ENCODE data around the gene KRT38. TPM values are rescaled to one million over a fixed set of nuclear protein-coding genes. Genes with fewer than 3 reads are reported as not detected.

Gene KRT38
- total RNA-seq, 6 donors from 2014 or later, result not detected

DNA sequence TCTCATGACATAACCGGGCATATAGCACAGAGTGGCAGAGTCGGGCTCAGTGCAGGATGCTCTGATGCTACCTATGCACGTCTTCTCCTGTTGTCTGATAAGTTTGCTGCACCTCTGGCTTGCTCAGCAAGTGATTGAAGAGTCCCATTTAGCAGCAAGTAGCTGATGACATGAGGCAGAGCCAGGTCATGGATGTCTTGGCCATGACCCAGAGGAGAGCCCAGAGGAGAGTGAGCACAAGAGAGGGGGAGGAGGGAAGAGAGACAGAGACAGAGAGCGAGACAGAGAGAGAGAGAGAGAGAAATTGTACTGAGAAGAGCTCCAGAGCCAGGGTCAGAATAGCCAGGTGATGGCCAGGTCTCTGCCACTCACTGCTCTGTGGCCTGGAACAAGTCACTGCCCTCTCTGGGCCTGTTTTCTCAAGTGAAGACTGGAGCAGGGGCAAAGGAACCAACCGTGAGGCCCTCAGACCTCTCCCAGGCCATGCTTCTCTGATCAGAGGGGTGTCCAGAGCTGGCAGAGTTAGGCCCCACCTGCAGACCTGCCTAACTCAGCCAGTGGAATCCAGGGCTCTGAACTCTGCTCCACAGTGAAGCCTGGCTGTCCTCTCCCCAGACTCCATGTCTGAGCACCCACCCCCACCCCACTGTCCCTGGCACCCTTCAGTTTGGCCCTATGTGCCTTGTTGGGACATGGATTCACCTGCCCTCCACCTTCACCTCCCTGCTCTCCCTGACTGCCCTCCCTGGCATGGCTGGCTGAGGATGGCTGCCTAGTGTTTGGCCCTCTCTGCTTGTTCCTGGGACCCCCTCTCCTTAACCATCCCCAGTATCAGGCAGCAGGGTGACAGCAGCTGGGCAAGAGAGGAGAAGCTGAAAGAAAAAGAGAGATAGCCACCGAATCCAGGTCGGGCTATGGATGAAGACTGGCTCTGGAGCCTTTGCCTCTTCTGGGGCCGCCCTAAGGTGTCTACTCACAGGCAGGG lies 44.4 kb upstream of the KRT38 start:
- ATAC-seq (ENCODE audit: low FRiP score in 2 of 2) (no peak), DNase-seq (no peak)
- Histone ChIP-seq H3K27me3 (no peaks in the 10 kb centered on the region), H3K4me3 (no peak overlapping the region), H3K4me1 (peaks cover 0 to 3% (median 0%) of the 10 kb centered on the region in 4 donors), H3K27ac (no peak overlapping the region), H3K36me3 (no peaks in the 10 kb centered on the region), H3K9me3 (no peaks in the 10 kb centered on the region)
- 82 to 84% methylated on average over 7 to 8 of the region's 8 CpGs for WGBS, 2 donors
- TF ChIP-seq POLR2A (IDR thresholded peaks at IDR 0.05) (no peak), CTCF (IDR thresholded peaks at IDR 0.05) (no peak), EP300 (IDR thresholded peaks at IDR 0.05) (no peak), POLR2AphosphoS5 (IDR thresholded peaks at IDR 0.05) (no peak)

DNA sequence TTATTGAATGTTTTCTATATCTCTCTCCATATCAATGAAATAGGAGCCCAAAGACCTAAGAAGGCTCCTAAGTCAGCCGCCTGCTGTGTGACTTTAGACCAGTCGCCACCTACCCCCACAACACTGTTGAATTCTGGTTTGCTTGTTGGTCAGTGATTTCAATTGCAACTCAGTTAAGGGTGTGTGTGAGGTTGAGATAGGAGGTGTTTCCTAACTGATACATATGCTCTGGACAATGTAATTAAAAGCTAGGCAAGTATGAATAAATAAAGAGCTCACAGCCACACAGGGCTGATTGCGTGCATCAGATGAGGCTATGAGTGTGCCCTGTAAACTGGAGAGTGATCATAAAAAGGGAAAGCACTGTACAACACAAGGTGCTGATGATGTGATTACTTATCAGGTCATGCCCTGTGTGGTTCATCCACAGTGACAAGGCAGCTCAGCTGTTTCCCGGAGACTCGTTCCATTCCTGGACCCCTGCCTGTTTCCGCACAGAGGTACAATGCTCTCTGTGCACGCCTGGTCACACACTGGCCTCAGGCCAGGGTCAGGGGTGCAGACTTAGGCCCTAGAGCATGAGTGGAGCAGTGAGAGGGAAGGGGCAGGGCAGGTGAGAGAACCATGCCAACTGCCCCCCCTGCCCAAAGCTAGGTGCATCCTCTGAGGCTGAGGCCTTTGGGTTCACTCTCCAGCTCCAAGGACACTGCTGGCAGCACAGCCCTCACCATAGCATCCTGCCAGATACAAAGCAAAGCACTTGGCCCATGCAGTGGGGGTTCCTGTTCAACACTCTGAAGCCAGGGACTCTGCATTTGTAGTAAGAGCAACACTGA lies 43.4 kb upstream of the KRT38 start:
- ATAC-seq (ENCODE audit: low FRiP score in 2 of 2), result no peak
- no peak for DNase-seq
- Histone ChIP-seq H3K36me3 (no peaks in the 10 kb centered on the region), H3K27me3 (no peaks in the 10 kb centered on the region), H3K9me3 (no peaks in the 10 kb centered on the region), H3K4me3 (no peak overlapping the region), H3K4me1 (no peaks in the 10 kb centered on the region), H3K27ac (no peak overlapping the region)
- 66 to 69% methylated on average over 7 of the region's 7 CpGs for WGBS, 2 donors
- TF ChIP-seq EP300 (IDR thresholded peaks at IDR 0.05) (no peak), POLR2AphosphoS5 (IDR thresholded peaks at IDR 0.05) (no peak), POLR2A (IDR thresholded peaks at IDR 0.05) (no peak), CTCF (IDR thresholded peaks at IDR 0.05) (no peak)

DNA sequence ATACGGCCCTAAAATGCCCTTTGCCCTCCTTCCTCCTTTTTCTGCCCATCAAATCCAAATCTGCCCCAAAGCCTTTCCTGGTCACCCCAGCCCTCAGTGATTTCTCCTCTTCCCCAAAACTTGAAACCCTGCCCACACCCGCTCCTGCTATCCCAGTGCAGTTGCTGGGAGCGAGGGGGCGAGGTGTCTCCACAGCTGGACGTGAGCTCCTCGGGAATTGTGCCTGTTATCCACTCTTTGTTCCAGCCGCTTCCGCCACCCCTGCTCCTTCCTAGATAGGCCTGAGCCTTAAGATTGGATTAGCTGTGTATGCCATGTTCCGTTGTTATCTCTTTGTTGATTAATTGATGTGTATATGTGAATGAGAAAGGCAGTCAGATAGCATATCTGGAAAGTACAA lies 42.7 kb upstream of the KRT38 start:
- Histone ChIP-seq H3K4me1 (no peaks in the 10 kb centered on the region), H3K4me3 (no peak overlapping the region), H3K27me3 (no peaks in the 10 kb centered on the region), H3K36me3 (no peaks in the 10 kb centered on the region), H3K9me3 (no peaks in the 10 kb centered on the region), H3K27ac (no peak overlapping the region)
- TF ChIP-seq POLR2A (IDR thresholded peaks at IDR 0.05) (no peak), CTCF (IDR thresholded peaks at IDR 0.05) (no peak), EP300 (IDR thresholded peaks at IDR 0.05) (no peak), POLR2AphosphoS5 (IDR thresholded peaks at IDR 0.05) (no peak)
- peak in 1 of 2 donors; percentile 14 for DNase-seq
- no peak for ATAC-seq (ENCODE audit: low FRiP score in 2 of 2)
- 74 to 79% methylated on average over 9 of the region's 9 CpGs for WGBS, 2 donors

DNA sequence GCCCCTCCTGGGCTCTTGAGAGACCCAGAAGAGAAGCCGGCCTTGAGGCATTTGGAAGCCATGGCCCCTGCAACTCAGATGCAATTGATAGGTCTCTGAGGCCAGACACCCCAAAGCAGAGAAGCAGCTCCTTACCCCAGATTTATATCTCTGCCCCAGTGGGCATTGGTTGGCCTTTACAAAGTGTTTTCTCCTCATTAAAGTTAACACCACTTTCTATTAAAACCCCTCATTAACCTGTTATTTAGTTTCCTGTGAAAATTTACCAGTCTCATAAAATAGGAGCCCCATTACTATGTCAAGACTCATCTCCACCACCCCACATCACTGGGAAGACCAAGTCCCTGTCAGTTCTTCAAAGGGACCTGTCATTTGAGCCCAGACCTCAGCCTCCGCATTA lies 40.3 kb upstream of the KRT38 start, which contains the start of gene KRT35:
Gene KRT35 (minus strand): TSS at position 116 of the 400 bp plus-strand sequence. CDS start 54 bp downstream, at position 62.
- Histone ChIP-seq H3K27ac (no peak within 1 kb of the TSS), H3K4me3 (no peak within 1 kb of the TSS), H3K27me3 (no peaks in the 10 kb centered on the region), H3K9me3 (no peaks in the 10 kb centered on the region), H3K4me1 (no peaks in the 10 kb centered on the region), H3K36me3 (no peaks in the 10 kb centered on the region)
- 93 to 94% methylated on average over 1 to 2 of the region's 2 CpGs for WGBS, 2 donors
- ATAC-seq (ENCODE audit: low FRiP score in 2 of 2) (no peak), DNase-seq (peak in 1 of 2 donors; percentile 5)
- TF ChIP-seq POLR2A (IDR thresholded peaks at IDR 0.05) (no peak), EP300 (IDR thresholded peaks at IDR 0.05) (no peak), CTCF (IDR thresholded peaks at IDR 0.05) (no peak), POLR2AphosphoS5 (IDR thresholded peaks at IDR 0.05) (no peak)
